OCI-M2 (cell line): ENCODE measurements around the gene KCNH5.
"Not testable (repeated sequence)": the region's sequence is repeated elsewhere in the genome, so short reads cannot be mapped to it uniquely, and the experiment has no call there.

ENCODE experiments used
- DNase-seq: peaks from one replicate; lab custom pipeline; 2025; ENCODE audit not compliant: unreplicated experiment; lab: John Stamatoyannopoulos, UW

The KCNH5 gene

GRCh38 chr14:62759796-62760195 lies 285.5 kb downstream of the KCNH5 start:
- DNase-seq = no peak

DNA sequence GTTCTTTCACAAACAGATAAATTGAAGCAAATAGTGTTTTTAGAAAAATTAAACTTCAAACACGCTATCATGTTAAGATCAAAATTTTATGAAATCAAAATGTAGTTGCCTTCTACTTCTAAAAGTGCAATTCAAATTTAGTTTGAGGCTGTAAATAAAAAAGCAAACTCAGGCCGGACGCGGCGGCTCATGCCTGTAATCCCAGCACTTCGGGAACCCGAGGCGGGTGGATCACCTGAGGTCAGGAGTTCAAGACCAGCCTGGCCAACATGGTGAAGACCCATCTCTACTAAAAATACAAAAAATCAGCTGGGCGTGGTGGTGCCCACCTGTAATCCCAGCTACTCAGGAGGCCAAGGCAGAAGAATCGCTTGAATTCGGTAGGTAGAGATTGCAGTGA lies 298.4 kb downstream of the KCNH5 start:
- DNase-seq = not testable (repeated sequence)

- no peak for DNase-seq
Observed at GRCh38 chr14:62745496-62745895, 299.8 kb downstream of the KCNH5 start.

DNA sequence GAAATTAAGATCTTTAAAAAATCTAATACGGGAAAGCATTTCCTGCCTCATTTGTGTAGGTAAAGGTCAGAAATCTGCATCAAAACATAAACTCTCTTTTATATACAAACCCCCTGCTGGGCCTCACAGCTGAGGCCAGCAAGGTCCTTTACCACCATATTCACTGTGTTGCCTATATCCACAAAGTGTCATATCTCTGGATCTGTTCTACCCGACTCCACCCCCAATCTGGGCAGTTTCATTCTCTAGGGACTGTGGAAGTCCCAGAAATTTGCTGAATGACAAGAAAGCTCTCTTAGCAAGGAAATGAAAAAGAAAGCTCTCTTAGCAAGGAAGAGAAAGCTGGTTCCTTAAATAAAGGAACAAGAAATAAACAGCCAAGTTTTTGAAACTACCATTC lies 301.7 kb downstream of the KCNH5 start:
- no peak for DNase-seq

DNA sequence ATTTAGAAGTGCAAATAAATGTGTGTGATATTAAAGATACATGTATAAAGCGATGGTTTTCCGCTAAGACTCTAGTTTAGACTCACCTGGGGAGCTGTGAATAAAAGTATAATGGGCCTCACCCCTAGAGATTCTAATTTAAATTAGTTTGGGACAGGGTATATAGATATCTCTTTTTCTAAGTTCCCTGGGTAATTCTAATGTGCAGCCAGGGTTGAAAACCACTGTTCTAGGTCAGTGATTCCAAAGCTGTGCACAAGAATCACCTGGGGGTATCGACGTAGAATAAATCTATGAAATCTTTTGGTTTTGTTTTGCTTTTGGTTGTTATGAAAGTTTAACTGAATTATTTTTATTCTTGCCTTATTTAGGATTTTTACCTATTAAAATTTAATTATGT lies 302.1 kb downstream of the KCNH5 start:
- DNase-seq = no peak

GRCh38 chr14:62739647-62740046 lies 305.6 kb downstream of the KCNH5 start:
- DNase-seq = no peak

DNA sequence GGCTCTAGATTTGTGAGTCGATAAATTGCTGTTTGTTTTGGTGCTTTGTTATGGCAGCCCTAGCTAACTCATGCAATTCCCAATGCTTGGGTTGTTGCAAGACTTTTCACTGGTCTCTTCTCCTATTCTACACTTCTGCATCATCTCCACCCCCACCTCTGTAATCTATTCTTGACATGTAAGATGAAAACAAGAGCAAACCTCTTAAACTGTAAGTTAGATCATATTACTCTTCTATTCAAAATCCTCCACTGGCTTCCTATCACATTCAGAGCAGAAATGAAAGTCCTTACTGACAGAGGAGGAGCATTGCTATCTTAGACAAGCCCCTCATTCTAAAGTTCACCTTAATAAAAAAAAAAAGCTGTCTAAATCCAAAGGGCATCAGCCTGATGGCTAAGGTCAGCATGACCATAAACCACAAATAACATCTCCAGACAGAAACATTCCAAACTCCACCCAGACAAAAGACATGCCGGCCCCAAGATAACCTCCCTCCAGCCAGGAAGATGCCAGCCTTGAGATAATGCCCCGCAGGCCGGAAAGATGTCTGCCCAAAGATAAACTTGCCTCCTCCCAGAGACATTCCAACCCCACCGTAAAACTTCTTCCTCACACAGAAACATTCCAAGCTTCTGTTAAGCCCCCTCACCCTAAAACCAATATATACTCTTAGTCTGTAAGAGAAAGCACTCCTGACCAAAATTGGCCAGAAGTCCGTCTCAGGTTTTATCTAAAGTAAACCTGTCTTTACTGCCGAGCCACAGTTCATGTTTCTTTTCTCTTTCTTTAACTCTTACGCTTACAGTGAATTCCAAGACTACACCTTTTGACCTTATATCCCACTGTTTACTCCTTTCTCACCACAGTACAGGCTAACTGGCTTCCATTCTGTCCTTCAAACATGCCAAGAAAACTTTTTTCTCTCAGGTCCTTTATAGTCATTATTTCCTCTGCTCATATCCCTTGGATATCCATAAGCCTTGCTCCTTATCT lies 308.9 kb downstream of the KCNH5 start:
- DNase-seq = no peak

- no peak for DNase-seq
Observed at GRCh38 chr14:62734831-62735230, 310.4 kb downstream of the KCNH5 start.

GRCh38 chr14:62722406-62722805 lies 322.9 kb downstream of the KCNH5 start:
- DNase-seq = no peak

GRCh38 chr14:62718629-62719028 lies 326.6 kb downstream of the KCNH5 start:
- DNase-seq = no peak

GRCh38 chr14:62711351-62712023 lies 333.8 kb downstream of the KCNH5 start:
- DNase-seq = no peak

DNA sequence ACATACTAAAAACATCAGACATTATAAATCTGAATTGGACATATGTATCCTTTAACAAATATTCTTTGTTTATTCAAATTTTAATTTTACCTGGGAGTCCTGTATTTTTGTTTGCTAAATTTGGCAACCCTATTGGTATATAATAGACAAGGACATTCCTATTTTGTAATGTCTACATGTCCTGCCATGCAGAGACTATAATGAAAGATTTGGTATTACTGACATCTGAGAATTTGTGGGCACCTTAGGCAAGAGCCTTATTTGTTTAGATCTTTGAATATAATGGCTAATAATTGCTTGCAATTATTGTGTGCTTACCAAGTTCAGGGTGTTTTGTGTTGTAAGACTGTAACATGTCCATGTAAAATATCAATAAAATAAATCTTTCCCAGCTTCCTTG lies 334.4 kb downstream of the KCNH5 start:
- no peak for DNase-seq

DNA sequence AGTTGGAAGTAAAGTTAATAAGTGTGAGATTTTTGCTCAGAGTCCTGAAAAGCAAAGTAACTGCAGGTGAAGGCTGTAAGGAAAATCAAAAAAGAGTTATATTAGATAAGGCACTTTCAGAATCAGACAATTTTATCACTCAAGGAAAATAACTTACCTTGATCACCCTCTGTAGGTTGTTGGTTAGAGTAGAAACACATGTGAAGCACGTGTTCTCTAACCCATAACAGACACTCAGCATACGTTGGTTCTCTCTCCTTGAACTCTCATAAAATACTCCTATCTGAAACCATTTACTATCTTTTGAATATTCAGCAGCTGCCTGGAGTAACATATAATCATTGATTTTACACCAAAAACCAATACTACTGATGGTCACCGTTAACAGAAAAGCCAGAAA lies 335.5 kb downstream of the KCNH5 start:
- DNase-seq = no peak

- no peak for DNase-seq
Observed at GRCh38 chr14:62706217-62706616, 339.0 kb downstream of the KCNH5 start.

DNA sequence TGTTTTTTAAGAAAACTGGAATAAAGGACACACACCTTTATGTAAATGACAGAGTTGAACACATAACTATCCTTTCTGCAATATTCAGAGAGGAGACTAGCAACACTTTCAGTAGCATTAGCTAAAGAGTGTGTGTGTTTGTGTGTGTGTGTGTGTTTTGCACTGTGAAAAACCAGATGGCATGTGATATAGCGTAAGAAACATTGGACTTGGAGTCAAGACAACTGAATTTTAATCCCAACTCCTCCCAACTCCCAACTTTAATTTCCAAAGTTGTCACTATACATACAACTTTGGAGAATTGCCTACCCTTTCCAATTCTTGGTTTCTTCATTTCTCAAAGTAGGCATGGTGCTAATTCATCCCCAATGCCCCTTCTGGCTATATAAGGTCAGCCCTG lies 347.8 kb downstream of the KCNH5 start:
- DNase-seq = no peak

- no peak for DNase-seq
Observed at GRCh38 chr14:62696929-62697328, 348.3 kb downstream of the KCNH5 start.

DNA sequence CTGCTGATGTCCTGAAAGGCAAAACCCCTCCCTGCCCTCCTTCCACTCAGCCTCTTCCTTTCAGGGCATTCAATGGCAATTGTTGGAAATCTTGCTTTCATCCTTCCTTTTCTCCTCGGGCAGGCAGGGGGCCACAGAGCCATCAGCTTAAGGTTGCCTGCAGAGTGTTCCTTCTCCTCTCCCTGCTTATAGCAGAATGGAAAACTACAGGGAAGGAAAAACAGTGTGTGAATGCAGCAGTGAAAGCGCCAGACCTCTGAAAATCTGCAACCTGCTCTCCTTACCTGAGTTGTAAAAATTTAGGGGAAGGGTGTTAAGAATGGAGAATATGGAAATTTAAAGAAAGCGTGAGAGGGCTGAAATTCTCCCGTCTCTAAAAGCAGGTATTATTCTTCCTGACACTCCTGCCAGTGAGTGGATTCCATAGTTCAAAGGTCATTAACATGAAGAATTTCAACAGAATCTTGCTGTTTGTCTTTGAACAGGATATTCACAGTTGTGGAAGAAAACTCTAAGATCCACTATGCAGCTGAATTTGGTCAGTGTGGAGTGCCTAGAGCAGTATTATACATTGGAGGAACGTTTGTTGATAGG lies 348.8 kb downstream of the KCNH5 start:
- DNase-seq = no peak

DNA sequence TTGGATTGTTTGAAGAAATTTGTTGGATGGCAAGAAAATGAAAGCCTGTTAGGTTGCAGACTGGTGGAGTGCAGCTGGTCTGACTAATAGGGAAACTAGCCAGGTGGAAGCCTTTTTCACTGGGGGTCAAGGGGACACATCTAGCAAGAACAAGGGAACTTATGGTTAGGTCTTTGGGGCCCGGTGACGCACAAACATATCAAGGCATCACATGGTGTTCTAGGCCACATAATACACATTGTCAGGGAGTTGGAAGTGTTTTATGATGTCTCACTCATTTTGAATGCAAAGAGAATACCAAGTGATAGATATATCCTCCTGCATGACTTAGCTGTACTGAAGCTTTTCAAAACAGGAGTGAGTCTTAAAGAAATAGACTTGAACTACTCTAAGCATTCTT lies 351.2 kb downstream of the KCNH5 start:
- DNase-seq = no peak

- DNase-seq = no peak
Observed at GRCh38 chr14:62692490-62693106, 352.7 kb downstream of the KCNH5 start.

DNA sequence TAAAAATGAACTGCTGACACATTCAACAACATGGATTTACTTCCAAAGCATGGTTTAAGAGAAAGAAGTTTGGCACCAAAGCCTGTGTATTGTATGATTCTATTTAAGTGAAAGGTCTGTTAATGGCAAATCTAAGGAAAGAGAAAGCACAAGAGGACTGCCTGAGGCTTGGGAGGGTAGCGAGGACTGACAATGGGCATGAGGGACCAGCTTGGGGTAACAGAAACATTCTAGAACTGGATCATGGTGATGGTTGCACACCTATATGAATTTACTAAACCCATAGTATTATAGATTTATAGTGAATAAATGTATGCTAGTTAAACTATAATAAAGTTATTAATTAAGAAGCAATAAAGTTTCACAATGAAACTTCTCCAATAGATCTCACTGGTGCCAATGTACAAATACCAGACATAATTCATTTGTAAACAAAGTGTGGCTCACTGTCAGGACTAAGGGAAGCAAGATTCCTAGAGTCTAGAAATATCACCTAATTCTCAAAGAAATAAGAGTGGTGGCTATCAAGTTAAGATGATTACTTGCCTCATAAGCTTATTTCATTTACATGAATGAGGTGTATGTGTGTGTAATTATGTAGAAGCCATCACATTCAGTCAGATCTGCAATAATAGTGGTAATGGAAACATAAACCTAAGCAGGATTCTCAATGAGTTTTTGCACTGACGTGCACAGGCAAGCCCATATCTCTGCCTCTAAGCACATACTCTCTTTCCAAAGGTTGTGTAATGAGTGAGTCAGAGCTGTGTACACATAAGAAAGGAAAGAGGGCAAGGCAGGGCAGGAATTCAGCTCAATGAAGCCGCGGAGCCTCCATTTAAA lies 353.4 kb downstream of the KCNH5 start:
- no peak for DNase-seq

DNA sequence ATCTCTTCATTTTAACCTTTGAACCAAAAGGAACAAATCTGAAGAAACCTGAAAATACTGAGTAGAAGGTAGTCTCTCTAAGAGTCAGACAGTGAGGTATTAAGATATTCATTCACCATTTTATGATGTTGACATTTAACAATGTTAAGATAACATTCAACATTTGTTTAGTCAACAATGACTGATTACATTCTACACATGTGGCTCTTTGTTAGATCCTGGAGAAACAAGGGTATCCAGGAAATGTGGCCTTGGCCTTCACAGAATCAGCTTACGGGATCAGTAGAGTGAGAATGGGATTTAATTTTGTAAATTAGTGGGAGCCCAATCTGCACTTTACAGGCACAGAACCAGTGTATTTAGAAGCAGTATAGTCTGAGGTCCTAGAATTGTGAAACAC lies 355.5 kb downstream of the KCNH5 start:
- no peak for DNase-seq
